GM19463 (cell line): Measurements from ENCODE around the gene SELENOO.
"Not testable (repeated sequence)": the region's sequence is repeated elsewhere in the genome, so short reads cannot be mapped to it uniquely, and the experiment has no call there.

Experiments
- ATAC-seq: cut with Tn5 transposase; IDR thresholded peaks from one replicate; pipeline ENCODE4 v1.9.1; 2021; ENCODE audit warnings: mild to moderate bottlenecking, moderate library complexity; ENCODE audit not compliant: unreplicated experiment

Gene SELENOO

GRCh38 chr22:50200461-50201190 lies at the start of gene SELENOO:
TSS of gene SELENOO (plus strand) at chr22:50201011. CDS start at chr22:50201037, 26 bp downstream.
- ATAC-seq, result peak; percentile 74

GRCh38 chr22:50151571-50152537 lies 49.0 kb upstream of the SELENOO start:
- ATAC-seq, result no peak

- ATAC-seq, result no peak
Observed at GRCh38 chr22:50153056-50153755, 47.6 kb upstream of the SELENOO start.

GRCh38 chr22:50153756-50154140 lies 47.1 kb upstream of the SELENOO start:
- ATAC-seq, result no peak

- ATAC-seq, result no peak
Observed at GRCh38 chr22:50157709-50158375, 43.0 kb upstream of the SELENOO start.

- ATAC-seq, result no peak
Observed at GRCh38 chr22:50160947-50161346, 39.9 kb upstream of the SELENOO start.

- ATAC-seq, result no peak
Observed at GRCh38 chr22:50161508-50162390, 39.1 kb upstream of the SELENOO start.

GRCh38 chr22:50162391-50162956 lies 38.3 kb upstream of the SELENOO start:
- ATAC-seq, result no peak

- no peak for ATAC-seq
Observed at GRCh38 chr22:50165436-50166123, 35.2 kb upstream of the SELENOO start.

- no peak for ATAC-seq
Observed at GRCh38 chr22:50167689-50168489, 32.9 kb upstream of the SELENOO start.

- ATAC-seq, result not testable (repeated sequence)
Observed at GRCh38 chr22:50168490-50169180, 32.2 kb upstream of the SELENOO start.

- ATAC-seq, result no peak
Observed at GRCh38 chr22:50169181-50169759, 31.5 kb upstream of the SELENOO start.

- no peak for ATAC-seq
Observed at GRCh38 chr22:50169774-50170341, 31.0 kb upstream of the SELENOO start.

- ATAC-seq, result no peak
Observed at GRCh38 chr22:50170453-50171318, 30.1 kb upstream of the SELENOO start, which contains the start of gene PANX2. TSS of gene PANX2 (plus strand) at chr22:50170731. CDS start at chr22:50170731, 0 bp downstream.

GRCh38 chr22:50171319-50171964 lies 29.4 kb upstream of the SELENOO start:
- ATAC-seq, result no peak
